Stomach smooth muscle (tissue), 2 donors: ENCODE data around the gene SEMA6A.
"Not testable (repeated sequence)": the region's sequence is repeated elsewhere in the genome, so short reads cannot be mapped to it uniquely, and the experiment has no call there.

Experiments used
- H3K27ac ChIP-seq: one replicate; pipeline ENCODE4 v1.7.0; 2013; ENCODE audit warnings: mild to moderate bottlenecking, low read length, inconsistent platforms
- H3K27me3 ChIP-seq, 2 donors: one replicate each; pipeline ENCODE4 v1.7.0; 2013; ENCODE audit warnings: low read length in 2 of 2; ENCODE audit not compliant: insufficient read depth in 2 of 2, control insufficient read depth in 1 of 2
- H3K36me3 ChIP-seq, 2 donors: one replicate each; pipeline ENCODE4 v1.7.0; 2013; ENCODE audit warnings: low read length in 2 of 2; ENCODE audit not compliant: control insufficient read depth in 2 of 2, insufficient read depth in 2 of 2
- H3K4me1 ChIP-seq: one replicate; pipeline ENCODE4 v1.7.0; 2013; ENCODE audit warnings: low read length; ENCODE audit not compliant: control insufficient read depth, insufficient read depth
- H3K4me3 ChIP-seq, 2 donors: one replicate each; pipeline ENCODE4 v1.7.0; 2013; ENCODE audit warnings: low read length in 2 of 2
- H3K9ac ChIP-seq, 2 donors: one replicate each; pipeline ENCODE4 v1.7.0; 2013; ENCODE audit warnings: low read length in 2 of 2, mild to moderate bottlenecking in 1 of 2
- H3K9me3 ChIP-seq, 2 donors: one replicate each; pipeline ENCODE4 v1.7.0; 2013; ENCODE audit warnings: low read length in 2 of 2; ENCODE audit not compliant: control insufficient read depth in 2 of 2
- donor health status: healthy.
- donor health status: Pancreatic carcinoma.

Gene SEMA6A

GRCh38 chr5:116531117-116531516 lies 43.5 kb downstream of the SEMA6A start:
- Histone ChIP-seq H3K4me3 (no peak overlapping the region), H3K36me3 (no peaks in the 10 kb centered on the region), H3K4me1 (peaks cover 40% of the 10 kb centered on the region)

DNA sequence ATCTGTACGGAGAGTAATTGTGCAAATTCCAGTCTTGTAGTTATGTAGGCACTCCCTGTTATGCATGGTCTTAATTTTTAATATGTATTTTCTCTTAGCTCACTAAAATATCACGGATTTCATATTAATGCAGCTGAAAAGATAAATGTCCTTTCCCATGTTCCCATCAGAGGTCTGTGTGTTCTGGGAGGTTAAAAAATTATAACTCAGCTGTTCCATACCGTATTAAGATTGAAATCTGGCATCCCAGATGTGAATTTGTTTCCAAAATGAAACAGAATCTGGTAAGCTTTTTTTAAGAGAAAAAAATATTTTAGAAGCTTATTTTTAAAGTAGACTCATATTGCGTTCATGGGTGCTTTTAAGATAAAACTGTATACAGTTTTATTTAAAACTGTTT lies 44.3 kb downstream of the SEMA6A start:
- H3K4me3 ChIP-seq, result no peak overlapping the region

More at GRCh38 chr5:116531117-116531516, 43.5 kb downstream of the SEMA6A start:
- no peak overlapping the region for H3K27ac ChIP-seq
- no peaks in the 10 kb centered on the region for H3K9me3 ChIP-seq
- H3K27me3 ChIP-seq, result no peaks in the 10 kb centered on the region
- H3K9ac ChIP-seq, result no peak overlapping the region

GRCh38 chr5:116529615-116530014 lies 45.0 kb downstream of the SEMA6A start:
- Histone ChIP-seq H3K36me3 (no peaks in the 10 kb centered on the region), H3K27ac (no peak overlapping the region), H3K4me1 (peaks cover 31% of the 10 kb centered on the region), H3K4me3 (no peak overlapping the region), H3K9me3 (no peaks in the 10 kb centered on the region), H3K27me3 (no peaks in the 10 kb centered on the region), H3K9ac (no peak overlapping the region)

More for the DNA sequence above, 44.3 kb downstream of the SEMA6A start:
- Histone ChIP-seq H3K27me3 (no peaks in the 10 kb centered on the region), H3K27ac (no peak overlapping the region), H3K4me1 (peaks cover 36% of the 10 kb centered on the region), H3K9ac (no peak overlapping the region), H3K36me3 (no peaks in the 10 kb centered on the region), H3K9me3 (no peaks in the 10 kb centered on the region)

- Histone ChIP-seq H3K4me3 (peak overlapping the region; percentile 21 to 47), H3K36me3 (no peaks in the 10 kb centered on the region), H3K27me3 (no peaks in the 10 kb centered on the region), H3K9ac (no peak overlapping the region), H3K4me1 (peaks cover 28% of the 10 kb centered on the region), H3K27ac (peak overlapping the region; percentile 12), H3K9me3 (no peaks in the 10 kb centered on the region)
Observed at GRCh38 chr5:116528519-116529234, 45.9 kb downstream of the SEMA6A start.

GRCh38 chr5:116527582-116527981 lies 47.0 kb downstream of the SEMA6A start:
- H3K9ac ChIP-seq, result no peak overlapping the region
- no peaks in the 10 kb centered on the region for H3K36me3 ChIP-seq
- peaks cover 21% of the 10 kb centered on the region for H3K4me1 ChIP-seq
- no peak overlapping the region for H3K4me3 ChIP-seq
- H3K9me3 ChIP-seq, result no peaks in the 10 kb centered on the region
- no peaks in the 10 kb centered on the region for H3K27me3 ChIP-seq
- H3K27ac ChIP-seq, result no peak overlapping the region

- Histone ChIP-seq H3K9me3 (no peaks in the 10 kb centered on the region), H3K9ac (no peak overlapping the region), H3K27ac (no peak overlapping the region), H3K36me3 (no peaks in the 10 kb centered on the region), H3K4me1 (peaks cover 25% of the 10 kb centered on the region), H3K27me3 (no peaks in the 10 kb centered on the region), H3K4me3 (no peak overlapping the region)
Observed at GRCh38 chr5:116525674-116526073, 48.9 kb downstream of the SEMA6A start.

DNA sequence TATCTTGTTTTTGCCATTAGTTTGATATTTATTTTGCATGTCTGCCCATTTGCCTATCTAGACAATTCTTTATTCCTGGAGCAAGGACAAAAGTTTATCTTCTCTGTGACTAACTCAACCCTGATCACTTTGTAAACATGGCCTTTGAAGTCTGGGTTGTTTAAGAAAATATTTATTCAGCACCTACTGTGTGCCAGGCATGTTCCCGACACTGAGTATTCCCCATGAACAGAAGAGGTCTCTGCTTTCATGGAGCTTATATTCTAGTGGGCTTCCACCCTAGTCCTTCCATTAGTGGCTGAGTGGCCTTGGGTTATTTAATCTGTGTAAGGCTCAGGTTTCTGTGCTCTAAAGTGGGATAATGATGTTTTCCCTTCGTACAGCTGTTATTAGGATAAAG lies 49.7 kb downstream of the SEMA6A start:
- Histone ChIP-seq H3K27ac (no peak overlapping the region), H3K36me3 (no peaks in the 10 kb centered on the region), H3K4me1 (peaks cover 28% of the 10 kb centered on the region), H3K9ac (no peak overlapping the region), H3K9me3 (no peaks in the 10 kb centered on the region), H3K4me3 (no peak overlapping the region), H3K27me3 (no peaks in the 10 kb centered on the region)

DNA sequence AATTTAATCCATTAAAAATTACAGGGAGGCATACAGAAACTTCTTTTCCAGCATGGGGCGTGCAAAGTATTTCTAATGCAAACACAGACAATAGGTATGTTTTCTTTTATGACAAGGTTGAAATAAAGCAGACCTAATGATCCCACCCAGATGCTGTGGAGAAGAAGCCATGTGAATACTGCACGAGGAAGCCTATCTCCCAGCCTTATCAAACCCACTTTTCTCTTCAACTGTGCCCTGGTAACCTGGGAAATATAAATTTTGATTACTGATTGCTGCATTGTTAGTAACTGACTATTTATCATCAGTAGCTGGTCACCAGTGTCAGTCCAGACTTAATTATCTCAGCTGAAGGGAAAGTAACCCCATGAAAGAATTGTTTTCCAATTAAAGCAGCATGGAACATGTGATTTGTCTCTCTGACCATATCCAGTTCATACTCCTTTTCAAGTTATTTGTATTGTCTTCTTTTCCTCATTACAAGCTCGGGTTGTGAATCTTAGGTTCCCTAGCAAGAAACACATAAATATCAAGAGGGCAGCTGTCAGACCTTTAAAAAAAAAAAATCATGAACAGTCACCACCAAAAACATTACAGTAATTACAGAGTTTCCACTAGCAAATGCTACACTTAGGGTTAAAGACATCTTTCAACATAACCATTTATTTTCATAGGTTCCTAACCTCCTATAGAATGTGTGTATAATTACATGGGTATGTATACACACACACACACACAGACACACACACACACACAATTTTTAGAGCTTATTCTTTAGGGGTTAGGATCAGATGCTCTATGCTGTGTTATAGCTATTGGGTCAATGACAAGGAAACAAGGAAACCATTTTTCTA lies 50.3 kb downstream of the SEMA6A start:
- no peaks in the 10 kb centered on the region for H3K36me3 ChIP-seq

GRCh38 chr5:116523182-116523581 lies 51.4 kb downstream of the SEMA6A start:
- H3K27ac ChIP-seq, H3K9me3 ChIP-seq, H3K9ac ChIP-seq, H3K27me3 ChIP-seq, H3K36me3 ChIP-seq, H3K4me3 ChIP-seq: not testable (repeated sequence)
- H3K4me1 ChIP-seq, result peaks cover 11% of the 10 kb centered on the region

More for the DNA sequence above, 50.3 kb downstream of the SEMA6A start:
- Histone ChIP-seq H3K4me1 (peaks cover 22% of the 10 kb centered on the region), H3K9me3 (no peaks in the 10 kb centered on the region), H3K4me3 (peak overlapping the region in 1 of 2 donors; percentile 3), H3K27ac (no peak overlapping the region), H3K27me3 (no peaks in the 10 kb centered on the region), H3K9ac (no peak overlapping the region)

DNA sequence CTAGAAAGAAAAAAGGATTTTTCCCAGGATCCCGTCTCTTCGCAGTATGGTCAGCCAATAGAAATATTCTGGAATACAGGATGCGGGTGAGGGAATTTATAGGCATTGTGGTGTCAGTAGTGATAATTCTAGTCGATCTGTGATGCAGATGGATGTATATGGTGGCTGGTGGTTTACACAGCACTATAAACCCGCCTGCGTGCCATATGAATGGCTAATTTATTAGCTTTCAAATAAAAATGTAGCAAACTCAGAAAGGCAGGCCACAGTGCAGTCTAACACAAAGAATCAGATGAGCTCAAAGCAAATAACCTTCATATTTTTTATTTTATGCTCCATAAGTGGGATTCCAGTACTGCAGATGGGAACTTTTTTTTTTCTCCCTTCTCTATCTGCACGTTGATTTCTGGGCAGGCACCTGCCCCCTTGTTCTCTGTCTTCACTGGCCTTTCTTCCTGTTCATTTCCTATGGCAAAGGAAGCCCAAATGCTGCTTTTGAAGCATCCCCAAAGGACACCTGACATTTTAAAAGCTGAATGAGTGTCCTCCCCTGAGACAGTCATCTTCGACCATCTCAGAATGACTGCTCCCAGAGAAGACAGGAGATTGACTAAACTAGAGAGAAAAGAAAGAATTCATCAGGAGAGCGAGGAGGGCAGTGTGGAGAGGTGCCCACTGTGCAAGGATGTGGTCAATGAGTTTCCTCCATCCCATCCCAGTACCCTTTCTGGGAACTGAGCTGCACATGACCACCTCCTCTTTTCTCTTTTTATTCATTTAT lies 52.1 kb downstream of the SEMA6A start:
- Histone ChIP-seq H3K27me3 (no peaks in the 10 kb centered on the region), H3K9me3 (no peaks in the 10 kb centered on the region), H3K4me3 (no peak overlapping the region), H3K4me1 (peaks cover 10% of the 10 kb centered on the region), H3K27ac (no peak overlapping the region), H3K9ac (no peak overlapping the region), H3K36me3 (no peaks in the 10 kb centered on the region)
